ENCODE results near the gene HSPA1A. TPM values are rescaled to one million over a fixed set of nuclear protein-coding genes. Genes with fewer than 3 reads are reported as not detected.

The HSPA1A gene
- total and polyA plus RNA-seq, 9 of the 15 experiments (the other 6 are each of a cell fraction or from before 2014, with no cell fraction given) = 2.2 to 273 (median 107) TPM

GRCh38 chr6:31837369-31838113 lies 22.2 kb downstream of the HSPA1A start (continued):
- TF ChIP-seq ZNF589 (CRISPR knock-in tag; IDR thresholded peaks at IDR 0.05; ENCODE audit: low read depth) (no peak), ZNF280A (IDR thresholded peaks at IDR 0.05; ENCODE audit: low read depth, partially characterized antibody) (no peak), ZNF511 (CRISPR knock-in tag; IDR thresholded peaks at IDR 0.05) (0 out of 2 replicates have a peak, but pooled peaks have one; percentile 9), PRMT5 (CRISPR knock-in tag; IDR thresholded peaks at IDR 0.05) (no peak), ZNF407 (IDR thresholded peaks at IDR 0.05; ENCODE audit: low read depth) (no peak), CCNT2 (IDR thresholded peaks at IDR 0.05; ENCODE audit: borderline replicate concordance, extremely low read depth, insufficient read length, low read depth, low read length) (no peak), ATF4 (CRISPR knock-in tag; IDR thresholded peaks at IDR 0.05) (no peak), BACH1 (tag; IDR thresholded peaks at IDR 0.05) (no peak), CREB3 (tag; conservative IDR thresholded peaks at IDR 0.05; ENCODE audit: low read depth) (no peak), ZNF444 (CRISPR knock-in tag; IDR thresholded peaks at IDR 0.05) (no peak), TEAD1 (CRISPR knock-in tag; IDR thresholded peaks at IDR 0.05) (peak in 1 of 2 experiments; percentile 50; a peak in 1 of 4 replicates), ESRRB (CRISPR knock-in tag; IDR thresholded peaks at IDR 0.05; ENCODE audit: borderline replicate concordance) (no peak), MXD1 (CRISPR knock-in tag; IDR thresholded peaks at IDR 0.05; ENCODE audit: borderline replicate concordance, poor library complexity, severe bottlenecking) (no peak)
